IPS-20b (cell line): ENCODE data around the gene DRAXIN.

Experiments
- H3K27ac ChIP-seq: one replicate; pipeline ENCODE4 v1.5.1; 2013; ENCODE audit warnings: low read length
- H3K27me3 ChIP-seq: 2 replicates; pipeline ENCODE4 v1.6.1; 2013; ENCODE audit warnings: mild to moderate bottlenecking, low read length, inconsistent platforms; ENCODE audit not compliant: insufficient read depth
- H3K36me3 ChIP-seq: 2 replicates; pipeline ENCODE4 v1.6.1; 2013; ENCODE audit warnings: low read depth, mild to moderate bottlenecking, inconsistent platforms, low read length, moderate library complexity; ENCODE audit not compliant: insufficient read depth
- H3K4me1 ChIP-seq: 2 replicates; pipeline ENCODE4 v1.6.1; 2013; ENCODE audit warnings: mild to moderate bottlenecking, control low read depth, inconsistent platforms, low read length, moderate library complexity; ENCODE audit not compliant: insufficient read depth
- H3K4me3 ChIP-seq: 2 replicates; pipeline ENCODE4 v1.5.1; 2013; ENCODE audit warnings: mild to moderate bottlenecking, low read length, inconsistent platforms
- H3K9ac ChIP-seq: 2 replicates; pipeline ENCODE4 v1.6.1; 2013; ENCODE audit warnings: low read depth, mild to moderate bottlenecking, inconsistent platforms, low read length, moderate library complexity
- H3K9me3 ChIP-seq: 2 replicates; pipeline ENCODE4 v1.6.1; 2013; ENCODE audit warnings: mild to moderate bottlenecking, low read depth, low read length, inconsistent platforms; ENCODE audit not compliant: insufficient read depth

Gene DRAXIN

GRCh38 chr1:11649624-11650330 lies 41.7 kb upstream of the DRAXIN start:
- H3K27ac ChIP-seq = no peak overlapping the region
- no peak overlapping the region for H3K9ac ChIP-seq
- no peaks in the 10 kb centered on the region for H3K9me3 ChIP-seq
- H3K4me1 ChIP-seq = peaks cover 15% of the 10 kb centered on the region
- H3K36me3 ChIP-seq = no peaks in the 10 kb centered on the region
- peak overlapping the region; percentile 46; the same call in 1 of the 2 replicates for H3K4me3 ChIP-seq
- peaks cover 56% of the 10 kb centered on the region for H3K27me3 ChIP-seq

- H3K4me1 ChIP-seq = peaks cover 15% of the 10 kb centered on the region
- peak overlapping the region; percentile 46; the same call in 1 of the 2 replicates for H3K4me3 ChIP-seq
- H3K36me3 ChIP-seq = no peaks in the 10 kb centered on the region
- peaks cover 59% of the 10 kb centered on the region for H3K27me3 ChIP-seq
- H3K9me3 ChIP-seq = no peaks in the 10 kb centered on the region
- no peak overlapping the region for H3K9ac ChIP-seq
- no peak overlapping the region for H3K27ac ChIP-seq
Observed at GRCh38 chr1:11650331-11650991, 41.0 kb upstream of the DRAXIN start.

GRCh38 chr1:11651017-11651416 lies 40.5 kb upstream of the DRAXIN start:
- Histone ChIP-seq H3K36me3 (no peaks in the 10 kb centered on the region), H3K9ac (no peak overlapping the region), H3K4me3 (peak overlapping the region; percentile 46; the same call in 1 of the 2 replicates)

GRCh38 chr1:11652203-11652780 lies 39.2 kb upstream of the DRAXIN start:
- Histone ChIP-seq H3K4me3 (no peak overlapping the region), H3K9me3 (no peaks in the 10 kb centered on the region), H3K27me3 (peaks cover 64% of the 10 kb centered on the region), H3K36me3 (peaks cover 7% of the 10 kb centered on the region; the same call in 1 of the 2 replicates), H3K27ac (no peak overlapping the region), H3K9ac (no peak overlapping the region), H3K4me1 (peaks cover 15% of the 10 kb centered on the region)

More at GRCh38 chr1:11651017-11651416, 40.5 kb upstream of the DRAXIN start:
- Histone ChIP-seq H3K9me3 (no peaks in the 10 kb centered on the region), H3K27me3 (peaks cover 63% of the 10 kb centered on the region), H3K27ac (no peak overlapping the region), H3K4me1 (peaks cover 15% of the 10 kb centered on the region)

GRCh38 chr1:11653101-11653860 lies 38.2 kb upstream of the DRAXIN start:
- Histone ChIP-seq H3K27me3 (peaks cover 61% of the 10 kb centered on the region), H3K36me3 (peaks cover 8% of the 10 kb centered on the region; the same call in 1 of the 2 replicates), H3K4me3 (peak overlapping the region; percentile 76; the same call in 1 of the 2 replicates), H3K4me1 (peaks cover 15% of the 10 kb centered on the region), H3K9ac (peak overlapping the region; percentile 63; the same call in 1 of the 2 replicates), H3K27ac (no peak overlapping the region), H3K9me3 (no peaks in the 10 kb centered on the region)

GRCh38 chr1:11653861-11654136 lies 37.7 kb upstream of the DRAXIN start:
- peak overlapping the region; percentile 63; the same call in 1 of the 2 replicates for H3K9ac ChIP-seq
- H3K27me3 ChIP-seq = peaks cover 58% of the 10 kb centered on the region
- H3K36me3 ChIP-seq = peaks cover 8% of the 10 kb centered on the region; the same call in 1 of the 2 replicates
- peaks cover 12% of the 10 kb centered on the region for H3K4me1 ChIP-seq
- no peaks in the 10 kb centered on the region for H3K9me3 ChIP-seq
- H3K4me3 ChIP-seq = peak overlapping the region; percentile 76
- H3K27ac ChIP-seq = no peak overlapping the region

- Histone ChIP-seq H3K27ac (no peak within 1 kb of the TSS), H3K9me3 (no peaks in the 10 kb centered on the region), H3K4me3 (peak within 1 kb of the TSS; percentile 76), H3K4me1 (peaks cover 12% of the 10 kb centered on the region), H3K36me3 (peaks cover 9% of the 10 kb centered on the region), H3K27me3 (peaks cover 56% of the 10 kb centered on the region), H3K9ac (peak within 1 kb of the TSS; percentile 63; the same call in 1 of the 2 replicates)
Observed at GRCh38 chr1:11654137-11654938, 37.2 kb upstream of the DRAXIN start, which contains the start of the genes FBXO2 and FBXO44. Gene FBXO2 (minus strand): TSS chr1:11654429. CDS start chr1:11654340, 89 bp downstream. Gene FBXO44 (plus strand): TSS chr1:11654877. CDS start chr1:11655836, 959 bp downstream.

- Histone ChIP-seq H3K9ac (peak overlapping the region; percentile 48; the same call in 1 of the 2 replicates), H3K27me3 (peaks cover 47% of the 10 kb centered on the region), H3K9me3 (no peaks in the 10 kb centered on the region), H3K4me3 (peak overlapping the region; percentile 76), H3K27ac (no peak overlapping the region), H3K4me1 (peaks cover 12% of the 10 kb centered on the region), H3K36me3 (peaks cover 15% of the 10 kb centered on the region)
Observed at GRCh38 chr1:11654939-11655808, 36.3 kb upstream of the DRAXIN start.

GRCh38 chr1:11657654-11658053 lies 33.9 kb upstream of the DRAXIN start:
- no peak overlapping the region for H3K9ac ChIP-seq
- H3K9me3 ChIP-seq = no peaks in the 10 kb centered on the region
- H3K4me3 ChIP-seq = no peak overlapping the region
- H3K4me1 ChIP-seq = peaks cover 3% of the 10 kb centered on the region
- H3K27me3 ChIP-seq = peaks cover 28% of the 10 kb centered on the region
- no peak overlapping the region for H3K27ac ChIP-seq
- H3K36me3 ChIP-seq = peaks cover 19% of the 10 kb centered on the region

GRCh38 chr1:11658542-11658941 lies 33.0 kb upstream of the DRAXIN start:
- Histone ChIP-seq H3K36me3 (peaks cover 19% of the 10 kb centered on the region), H3K27ac (no peak overlapping the region), H3K27me3 (peaks cover 23% of the 10 kb centered on the region), H3K4me1 (no peaks in the 10 kb centered on the region), H3K9me3 (no peaks in the 10 kb centered on the region), H3K4me3 (no peak overlapping the region), H3K9ac (no peak overlapping the region)
